GM15510 (cell line): ENCODE data around the gene AREL1.

ENCODE experiments used
- POLR2A ChIP-seq: IDR thresholded peaks from 3 replicates; pipeline ENCODE4 v1.6.1; 2011; ENCODE audit warnings: borderline replicate concordance; ENCODE audit not compliant: insufficient read length; ENCODE audit errors: extremely low read depth

The AREL1 gene

DNA sequence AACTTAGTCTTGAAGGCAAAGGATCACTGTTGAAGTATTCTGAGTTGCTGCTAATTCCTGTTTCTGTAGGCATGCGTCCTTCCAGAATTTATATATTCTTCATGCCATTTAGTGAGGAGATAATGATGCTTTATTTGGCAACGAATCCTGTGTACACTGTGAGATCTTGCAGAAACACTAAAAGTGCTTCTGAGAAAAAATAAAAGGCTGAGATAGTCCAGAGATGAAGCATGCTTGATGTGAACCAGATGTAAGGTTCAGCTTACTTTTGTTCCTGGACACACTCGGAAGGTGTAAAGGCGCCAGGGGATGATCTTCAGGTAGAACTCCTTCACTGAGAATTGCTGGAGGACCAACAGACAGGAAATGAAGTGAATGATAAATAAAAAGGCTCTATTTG, 39.1 kb downstream of the AREL1 start:
- no peak for TF ChIP-seq POLR2A

DNA sequence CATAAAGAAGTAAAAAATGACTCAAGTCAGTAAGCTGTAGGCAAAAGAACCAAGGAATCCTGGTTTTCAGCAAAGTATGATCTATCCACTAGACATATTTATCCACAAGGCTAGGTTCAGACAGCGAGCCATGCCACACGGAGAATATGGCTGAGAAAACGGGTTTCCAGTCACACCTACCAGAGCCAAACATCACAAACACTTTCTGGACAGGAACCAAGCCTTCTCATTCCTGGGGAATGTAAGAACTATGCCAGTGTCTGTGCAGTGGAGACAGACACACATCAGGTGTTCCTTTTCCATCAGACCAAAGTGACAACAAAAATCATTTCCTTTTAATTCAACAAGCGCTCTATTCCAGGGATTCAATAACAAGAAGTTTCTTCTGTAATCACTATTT, 41.1 kb downstream of the AREL1 start:
- TF ChIP-seq POLR2A = no peak

DNA sequence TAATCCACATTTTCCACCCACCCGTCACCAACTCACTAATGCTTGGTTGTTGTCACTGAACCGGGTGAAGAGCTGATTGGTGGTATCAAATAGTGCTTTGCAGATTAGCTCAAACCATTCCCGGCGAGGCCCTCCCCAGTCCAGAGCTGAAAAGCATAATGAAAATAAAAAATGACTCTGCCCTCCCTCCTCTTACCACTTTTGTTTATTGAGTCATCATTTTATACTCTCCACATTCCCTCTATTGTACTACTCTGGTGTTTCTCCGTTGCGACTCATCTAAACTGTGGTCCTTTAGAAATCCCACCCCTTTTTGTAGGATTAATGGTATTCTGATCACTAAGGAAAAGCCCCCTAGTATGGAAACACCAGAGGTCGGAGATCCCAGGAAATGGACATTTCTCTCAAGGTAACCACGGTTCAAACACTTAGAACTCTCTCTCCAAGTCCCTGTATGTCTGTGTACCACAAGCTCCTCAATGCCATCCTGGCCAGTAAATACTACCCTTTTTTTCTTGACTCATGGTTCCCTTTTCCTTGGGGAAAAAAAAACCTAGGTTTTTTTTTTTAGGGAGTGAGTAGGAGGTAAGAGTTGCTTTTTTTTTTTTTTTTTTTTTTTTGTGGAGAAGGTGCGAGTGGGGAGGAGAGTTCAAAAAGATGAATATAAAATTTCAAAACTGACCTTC, 42.0 kb downstream of the AREL1 start:
- TF ChIP-seq POLR2A = no peak

DNA sequence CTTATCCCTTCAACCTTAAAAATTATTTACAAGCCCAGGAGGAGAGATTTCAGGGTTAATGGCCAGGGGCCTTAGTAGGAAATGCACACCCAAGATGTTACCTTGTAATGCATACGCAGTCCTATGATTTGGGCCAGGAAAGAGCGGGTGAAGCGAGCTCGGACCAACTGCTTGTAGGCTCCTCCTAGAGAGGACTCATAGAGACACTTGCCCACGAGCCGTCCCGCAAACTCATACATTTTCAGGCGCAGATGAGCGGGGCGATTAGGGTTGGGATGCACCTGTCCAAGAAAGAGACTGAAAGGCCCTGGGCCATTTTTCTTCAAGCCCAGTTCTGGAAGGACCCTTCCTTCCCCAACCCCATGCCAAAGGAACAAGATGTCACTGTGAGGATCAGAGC, 43.0 kb downstream of the AREL1 start:
- TF ChIP-seq POLR2A = no peak

DNA sequence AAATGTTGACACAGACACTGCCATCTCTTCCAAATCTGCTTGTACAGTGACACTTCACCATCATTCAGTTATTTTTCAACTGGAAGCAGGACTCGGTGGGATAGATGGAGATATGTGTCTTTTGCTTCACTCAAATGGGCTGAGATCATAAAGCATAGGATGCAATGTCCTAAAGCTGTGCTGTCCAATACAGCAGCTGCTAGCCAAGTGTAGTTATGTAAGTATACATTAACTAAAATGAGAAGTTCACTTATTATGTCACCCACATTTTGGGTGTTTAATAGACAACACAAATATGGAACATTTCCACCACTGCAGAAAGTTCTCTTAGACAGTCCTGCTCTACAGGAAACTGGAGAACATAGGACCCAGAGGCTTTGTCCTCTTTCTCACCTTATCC, 43.6 kb downstream of the AREL1 start:
- TF ChIP-seq POLR2A = no peak

DNA sequence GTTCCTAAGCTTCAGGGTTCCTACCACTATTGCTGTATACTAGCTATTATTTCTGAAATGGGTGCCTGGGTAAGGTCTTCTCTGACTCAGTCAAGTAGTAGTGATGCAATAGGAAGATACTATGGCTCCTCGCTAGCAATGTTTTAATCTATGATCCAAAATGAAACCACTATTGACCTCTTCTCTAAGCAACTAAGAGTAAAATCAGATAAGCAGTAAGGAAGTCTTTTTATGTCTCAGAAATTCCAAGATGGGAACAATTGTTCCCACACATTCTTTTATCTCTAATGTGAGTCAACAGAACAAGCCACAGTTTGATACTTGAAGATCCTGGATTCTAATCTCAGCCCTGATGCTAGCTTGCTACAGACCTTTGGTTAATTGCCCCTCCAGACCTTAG, 45.1 kb downstream of the AREL1 start:
- no peak for TF ChIP-seq POLR2A

DNA sequence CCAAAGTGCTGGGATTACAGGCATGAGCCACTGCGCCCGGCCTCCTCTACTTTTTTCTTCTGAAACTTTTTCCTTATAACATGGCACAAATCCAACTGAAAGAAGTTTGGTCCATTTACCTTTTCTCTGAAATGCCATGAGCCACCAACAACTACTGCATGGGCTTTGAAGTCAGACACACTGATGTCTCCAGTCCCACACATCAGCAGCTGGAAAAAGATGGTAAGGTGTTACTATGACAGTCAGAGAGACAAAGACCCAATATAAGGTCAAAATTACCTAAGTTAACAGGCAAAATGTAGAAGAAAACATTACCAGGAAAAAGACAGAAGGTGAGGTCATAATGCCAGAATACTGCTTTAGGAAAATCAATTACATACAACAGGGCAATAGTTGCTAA, 48.2 kb downstream of the AREL1 start:
- TF ChIP-seq POLR2A = no peak

DNA sequence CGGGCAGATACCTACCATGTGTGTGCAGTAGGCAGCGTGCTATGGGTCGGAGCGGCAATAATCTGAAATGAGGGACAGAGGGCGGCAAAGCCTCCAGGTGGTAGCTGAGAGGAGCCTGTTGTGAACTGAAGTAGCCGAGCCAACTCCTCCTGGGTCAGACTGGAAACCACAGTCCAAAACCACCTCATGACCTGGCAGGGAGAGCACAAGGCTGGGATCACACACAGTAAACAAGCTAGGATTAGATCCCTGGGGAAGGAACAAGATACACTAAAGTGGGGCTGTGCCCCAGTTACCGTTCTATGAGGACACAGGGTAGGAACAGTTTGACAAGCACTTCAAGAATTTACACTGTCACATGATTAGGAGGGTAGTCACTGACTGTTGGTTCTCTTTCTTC, 49.0 kb downstream of the AREL1 start:
- TF ChIP-seq POLR2A = no peak

DNA sequence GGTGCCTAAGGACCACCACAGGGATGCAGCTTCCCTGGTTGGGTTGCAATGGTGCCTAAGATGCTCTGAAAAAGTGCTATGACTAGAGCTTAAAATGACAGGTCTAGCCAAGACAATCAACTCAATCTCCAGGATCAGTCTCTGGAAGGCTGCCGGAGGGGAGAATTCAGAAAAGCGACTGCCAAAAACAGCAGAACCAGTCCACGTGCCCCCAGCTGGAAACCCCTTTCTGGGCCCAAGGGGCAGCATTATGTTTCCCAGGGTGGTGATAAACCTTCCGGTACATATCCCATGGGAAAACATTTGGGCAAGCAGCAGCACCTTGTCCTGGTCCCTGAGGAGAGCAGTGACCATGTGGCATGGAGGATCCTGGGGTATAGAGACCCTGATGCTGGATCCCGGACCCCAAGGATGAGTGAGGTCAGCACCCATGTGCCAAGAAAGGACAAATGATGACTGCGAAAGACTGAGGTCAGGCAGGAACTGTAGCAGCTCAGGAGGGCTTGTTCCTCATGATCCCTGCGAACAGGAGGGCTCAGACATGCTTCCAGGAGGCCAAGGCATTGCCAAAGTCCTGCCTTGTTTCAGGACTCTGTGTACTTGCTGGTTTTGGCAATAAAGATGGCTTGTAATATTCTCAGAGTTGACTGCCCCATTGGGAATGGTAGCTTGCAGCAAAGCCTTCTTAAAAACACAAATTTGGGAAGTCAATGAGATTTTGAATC, 51.0 kb downstream of the AREL1 start:
- TF ChIP-seq POLR2A = no peak

DNA sequence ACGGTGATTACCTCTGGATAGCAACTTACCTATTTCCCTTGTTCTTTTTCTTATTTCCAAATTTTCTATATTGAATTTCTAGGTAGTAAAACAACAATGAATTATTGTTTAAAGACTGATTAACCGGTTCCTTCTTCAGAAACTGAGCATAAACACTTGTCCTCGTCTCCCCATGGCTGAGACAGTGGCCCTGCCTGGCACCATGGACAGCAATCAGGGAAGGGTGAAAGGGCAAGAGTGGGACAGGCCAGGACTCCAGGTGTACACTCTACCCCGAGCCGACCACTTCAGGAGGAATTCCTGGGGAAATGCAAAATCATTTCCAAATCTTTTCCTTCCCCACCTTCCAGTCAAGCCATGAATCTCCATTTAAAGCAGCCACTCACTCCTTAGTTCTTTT, 52.0 kb downstream of the AREL1 start:
- TF ChIP-seq POLR2A = no peak

DNA sequence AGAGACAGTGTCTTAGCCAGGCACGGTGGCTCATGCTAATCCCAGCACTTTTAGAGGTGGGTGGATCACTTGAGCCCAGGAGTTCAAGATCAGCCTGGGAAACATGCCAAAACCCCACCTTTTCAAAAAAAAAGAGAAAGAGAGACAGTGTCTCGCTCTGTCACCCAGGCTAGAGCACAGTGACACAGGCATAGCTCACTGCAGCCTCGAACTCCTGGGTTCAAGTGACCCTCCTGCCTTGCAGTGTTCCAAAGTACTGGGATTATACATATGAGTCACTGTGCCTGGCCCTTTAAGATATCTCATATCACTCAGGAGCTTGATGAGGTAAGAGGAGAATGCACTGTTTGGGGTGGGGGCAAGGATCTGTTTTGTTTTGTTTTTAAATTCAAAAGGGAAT, 52.7 kb downstream of the AREL1 start:
- no peak for TF ChIP-seq POLR2A

DNA sequence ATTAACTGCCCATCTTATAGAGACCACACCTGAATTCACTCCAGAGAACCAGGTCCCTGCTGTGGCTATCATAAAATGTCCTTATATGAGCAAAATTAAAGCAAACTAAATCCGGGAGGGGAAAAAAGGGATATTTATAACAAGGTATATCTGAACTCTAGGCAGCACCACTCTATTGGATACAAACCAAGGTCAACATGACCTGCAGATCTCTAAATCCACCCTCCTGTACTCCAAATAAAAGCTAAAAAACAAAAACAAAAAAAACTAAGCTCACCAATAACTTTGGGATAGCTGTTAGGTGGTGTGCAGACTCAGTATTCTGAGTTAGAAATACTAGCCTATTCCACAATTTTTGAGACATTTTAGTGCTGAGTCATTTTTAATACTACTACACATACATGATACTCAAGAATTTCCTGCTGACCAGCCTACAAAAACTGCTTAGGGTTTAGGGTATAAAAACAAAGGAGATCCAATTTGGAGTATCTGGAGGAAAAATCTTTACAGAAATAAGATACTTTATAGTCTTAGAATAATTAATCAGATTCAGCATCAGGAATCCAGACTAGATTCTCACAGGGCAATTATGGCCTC, 54.2 kb downstream of the AREL1 start:
- no peak for TF ChIP-seq POLR2A

DNA sequence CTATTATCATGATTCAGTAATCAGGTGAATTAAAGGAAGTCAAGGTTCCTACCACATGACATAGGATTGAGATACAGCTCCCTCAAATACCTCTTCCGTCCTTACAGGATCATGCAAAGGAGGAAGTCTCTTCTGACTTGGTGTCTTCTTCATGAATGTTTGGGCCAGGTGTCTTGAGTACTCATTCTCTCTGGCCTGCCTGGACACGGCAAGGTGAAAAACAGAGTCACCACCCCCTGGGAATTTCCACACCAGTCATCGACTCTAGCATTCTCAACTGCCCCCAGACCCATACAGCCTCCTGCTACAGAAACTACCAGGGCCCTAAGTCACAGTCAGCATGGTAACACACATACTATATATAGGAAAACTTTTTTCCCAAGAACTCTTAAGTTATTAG, 55.9 kb downstream of the AREL1 start:
- no peak for TF ChIP-seq POLR2A

DNA sequence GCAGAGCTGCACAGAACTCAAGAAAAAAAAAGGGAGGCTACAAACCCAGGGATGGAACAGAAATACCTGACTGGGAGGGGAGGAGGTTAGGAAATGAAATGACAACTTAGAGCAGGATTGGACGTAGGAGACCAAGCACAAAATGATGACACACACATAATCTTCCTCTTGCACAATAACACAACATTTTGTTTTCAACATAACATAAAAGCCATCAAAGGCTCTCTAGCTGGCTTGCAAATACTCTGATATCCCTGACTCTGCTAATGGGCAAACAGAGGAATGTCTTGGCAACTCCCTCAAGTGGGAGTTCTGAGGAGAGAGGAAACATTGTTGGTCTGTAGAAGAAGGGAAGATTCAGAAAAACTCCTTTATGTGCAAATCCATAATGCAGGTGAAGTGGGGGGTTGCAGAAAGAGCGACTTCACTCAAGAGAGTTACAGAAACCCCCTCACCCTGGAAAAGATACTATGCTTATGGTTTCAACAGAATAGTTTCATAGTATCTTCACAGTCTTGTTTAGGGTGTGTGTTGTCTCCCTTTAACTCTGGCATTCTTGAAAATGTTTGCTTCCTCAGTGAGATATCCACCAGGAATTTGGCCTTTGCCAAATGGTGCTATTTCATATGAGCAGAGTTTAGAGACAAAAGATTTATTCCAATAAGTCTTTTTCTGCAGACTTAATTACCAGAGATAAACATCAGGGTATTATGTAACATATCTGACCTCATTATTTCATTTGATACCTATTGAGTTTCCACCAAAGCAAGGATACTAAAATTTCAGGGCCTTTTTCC, 57.1 kb downstream of the AREL1 start:
- TF ChIP-seq POLR2A = no peak

DNA sequence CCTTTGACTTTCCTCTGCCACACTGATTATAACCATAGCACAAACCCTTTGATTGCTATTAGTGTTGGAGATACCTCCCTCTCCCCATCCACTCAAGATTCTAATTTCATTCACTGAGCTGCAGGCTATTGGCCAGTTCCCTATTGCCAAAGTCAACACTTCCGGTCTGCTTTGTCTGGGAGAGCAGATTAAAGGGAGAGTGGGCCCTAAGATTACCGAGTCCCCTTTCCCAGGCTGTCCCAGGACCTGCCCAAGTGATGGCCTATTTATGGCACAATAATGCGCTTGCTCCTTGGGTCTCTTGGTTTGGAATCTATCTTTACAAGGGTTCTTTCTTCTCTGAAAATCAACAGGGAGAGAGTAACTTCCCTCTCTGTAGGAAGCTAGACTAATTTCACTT, 57.9 kb downstream of the AREL1 start:
- TF ChIP-seq POLR2A = no peak

DNA sequence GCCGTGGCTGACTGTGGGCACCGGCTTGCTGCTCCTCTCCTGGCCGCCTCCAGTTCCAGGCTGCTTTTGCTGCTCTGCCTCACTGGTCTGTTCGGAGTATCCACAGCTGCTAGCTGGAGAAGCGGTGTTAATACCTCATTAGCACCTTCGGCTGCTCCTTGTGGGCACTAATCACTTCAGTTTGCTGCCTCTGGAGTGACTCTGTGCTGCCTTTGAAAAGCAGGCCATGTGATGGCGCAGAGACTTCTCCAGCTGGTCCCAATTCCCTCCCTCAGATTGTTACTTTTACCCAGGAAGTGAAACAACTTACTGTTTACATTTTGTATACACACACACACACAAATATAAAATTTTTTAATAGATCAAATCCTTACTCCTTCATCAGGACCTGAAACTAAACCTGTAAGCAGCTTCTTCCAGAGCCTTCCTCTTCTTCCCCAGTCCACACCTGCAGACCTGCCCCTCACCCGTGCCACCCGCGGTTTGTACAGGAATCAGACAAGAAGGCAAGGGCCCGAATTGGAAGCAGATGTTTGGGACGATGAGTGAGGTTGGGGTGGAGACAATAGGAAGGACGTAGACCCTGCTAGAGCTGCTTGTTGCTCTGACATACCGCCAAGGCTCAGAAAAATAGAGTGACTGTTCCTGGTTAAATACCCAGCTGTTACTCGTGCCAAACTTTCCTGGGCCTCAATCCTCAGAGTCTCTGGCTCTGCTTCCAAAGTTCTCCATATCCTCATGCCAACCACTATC, 59.3 kb downstream of the AREL1 start:
- no peak for TF ChIP-seq POLR2A

DNA sequence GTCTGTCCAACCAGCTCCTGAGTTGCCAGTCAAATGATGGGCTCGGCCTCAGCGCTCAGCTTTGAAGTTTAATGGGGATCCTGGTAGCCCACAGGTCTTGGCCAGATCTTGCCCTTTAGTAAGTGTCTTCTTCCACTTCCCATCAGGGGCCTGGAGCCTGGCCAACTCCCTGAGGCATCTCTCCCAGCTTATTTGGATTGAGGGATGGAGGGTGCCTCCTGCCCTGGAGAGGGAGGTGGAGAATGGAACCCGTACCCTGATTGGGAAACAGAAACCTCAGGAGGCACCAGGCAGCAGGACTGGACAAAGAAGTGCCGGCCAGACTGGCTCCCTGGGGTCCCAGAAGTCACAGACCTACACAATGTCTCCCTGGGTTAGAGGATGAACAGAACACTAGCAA, 60.3 kb downstream of the AREL1 start:
- TF ChIP-seq POLR2A = no peak
